SH-SY5Y (cell line): Measurements from ENCODE around the gene PARM1.

Experiments
- GATA2 ChIP-seq: IDR thresholded peaks from 2 replicates; pipeline ENCODE4 v1.6.1; 2011; ENCODE audit warnings: mild to moderate bottlenecking, low read depth, low read length
- GATA3 ChIP-seq: IDR thresholded peaks from 2 replicates; pipeline ENCODE4 v1.6.1; 2011; ENCODE audit warnings: low read depth, mild to moderate bottlenecking, low read length, moderate library complexity

DNA sequence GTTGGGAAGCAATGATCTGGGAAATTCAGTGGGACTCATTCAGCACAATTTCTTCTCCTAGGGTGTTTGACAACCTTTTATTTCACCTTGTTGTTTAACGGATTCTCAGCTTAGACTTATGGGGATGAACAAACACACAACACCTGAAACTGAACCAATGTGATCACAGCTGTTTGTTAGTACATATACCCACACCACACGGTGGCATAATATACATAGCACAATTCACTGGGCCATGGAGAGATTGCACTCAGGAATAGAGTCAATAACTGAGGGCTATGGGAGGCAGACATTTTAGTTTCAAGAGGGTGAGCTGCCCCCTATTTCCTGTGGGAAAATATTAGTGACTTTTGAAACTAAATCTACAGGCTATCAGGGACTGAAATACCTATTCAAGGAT, 148.0 kb downstream of the PARM1 start:
- no peak for TF ChIP-seq GATA3
- TF ChIP-seq GATA2 = no peak
